Amygdala (tissue), 56 donors: ENCODE measurements around the gene MACROD2.

Experiments
- DNase-seq, 56 donors: peaks; one replicate each; lab custom pipeline; 2025; lab: John Stamatoyannopoulos, UW

The MACROD2 gene

GRCh38 chr20:14723614-14724013 is 728.3 kb downstream of the MACROD2 start:
- DNase-seq = no peak

- no peak for DNase-seq
Observed at GRCh38 chr20:14724036-14724435, 728.7 kb downstream of the MACROD2 start.

GRCh38 chr20:14724468-14724867 is 729.2 kb downstream of the MACROD2 start:
- DNase-seq = no peak

- no peak for DNase-seq
Observed at GRCh38 chr20:14726591-14726990, 731.3 kb downstream of the MACROD2 start.

- DNase-seq = no peak
Observed at GRCh38 chr20:14727485-14728150, 732.3 kb downstream of the MACROD2 start.

- DNase-seq = no peak
Observed at GRCh38 chr20:14729390-14729789, 734.1 kb downstream of the MACROD2 start.

GRCh38 chr20:14732343-14732742 is 737.0 kb downstream of the MACROD2 start:
- no peak for DNase-seq

GRCh38 chr20:14732996-14733395 is 737.7 kb downstream of the MACROD2 start:
- DNase-seq = no peak

GRCh38 chr20:14740380-14740779 is 745.1 kb downstream of the MACROD2 start:
- no peak for DNase-seq

- no peak for DNase-seq
Observed at GRCh38 chr20:14741616-14742015, 746.3 kb downstream of the MACROD2 start.

- DNase-seq = no peak
Observed at GRCh38 chr20:14744723-14745122, 749.4 kb downstream of the MACROD2 start.

- no peak for DNase-seq
Observed at GRCh38 chr20:14745830-14746229, 750.5 kb downstream of the MACROD2 start.

- no peak for DNase-seq
Observed at GRCh38 chr20:14751191-14751590, 755.9 kb downstream of the MACROD2 start.

- no peak for DNase-seq
Observed at GRCh38 chr20:14757728-14758127, 762.4 kb downstream of the MACROD2 start.

- DNase-seq = no peak
Observed at GRCh38 chr20:14758356-14758755, 763.0 kb downstream of the MACROD2 start.

GRCh38 chr20:14759979-14760378 is 764.7 kb downstream of the MACROD2 start:
- DNase-seq = no peak

GRCh38 chr20:14761903-14762302 is 766.6 kb downstream of the MACROD2 start:
- no peak for DNase-seq

GRCh38 chr20:14764511-14765369 is 769.4 kb downstream of the MACROD2 start:
- DNase-seq = no peak

GRCh38 chr20:14765370-14765701 is 770.0 kb downstream of the MACROD2 start:
- DNase-seq = no peak

- DNase-seq = no peak
Observed at GRCh38 chr20:14773486-14773885, 778.2 kb downstream of the MACROD2 start.

GRCh38 chr20:14775778-14776177 is 780.5 kb downstream of the MACROD2 start:
- DNase-seq = peak in 18 of 56 donors; percentile 2 to 40 (median 4)

GRCh38 chr20:14777591-14777990 is 782.3 kb downstream of the MACROD2 start:
- no peak for DNase-seq
